Ascending aorta (tissue), 2 donors: ENCODE results near the gene TRAPPC5. TPM values are rescaled to one million over a fixed set of nuclear protein-coding genes. Genes with fewer than 3 reads are reported as not detected.

Experiments
- DNase-seq, 2 donors: peaks; one replicate each; pipeline ENCODE4 v3.0.0-alpha.2; 2019; ENCODE audit warnings: low spot score in 2 of 2
- H3K27ac ChIP-seq, 2 donors: fragments of 200-600 bp; sonication (generic); one replicate each; pipeline ENCODE4 v1.5.1; 2016 to 2017; ENCODE audit warnings: mild to moderate bottlenecking in 1 of 2
- H3K27me3 ChIP-seq: fragments of 200-600 bp; sonication (generic); one replicate; pipeline ENCODE4 v1.5.1; 2017
- H3K36me3 ChIP-seq, 2 donors: fragments of 200-600 bp; sonication (generic); one replicate each; pipeline ENCODE4 v1.5.1; 2016
- H3K4me1 ChIP-seq, 2 donors: fragments of 200-600 bp; sonication (generic); one replicate each; pipeline ENCODE4 v1.5.1; 2016 to 2017; ENCODE audit warnings: mild to moderate bottlenecking in 1 of 2
- H3K4me3 ChIP-seq, 2 donors: fragments of 200-600 bp; sonication (generic); one replicate each; pipeline ENCODE4 v1.5.1; 2016 to 2017; ENCODE audit warnings: mild to moderate bottlenecking in 1 of 2
- H3K9me3 ChIP-seq, 2 donors: fragments of 200-600 bp; sonication (generic); one replicate each; pipeline ENCODE4 v1.5.1; 2016
- intact Hi-C: fragments of 100-400 bp; cut with DNase I; formaldehyde crosslinking; loops from one replicate; pipeline ENCODE4 v1.15.1; 2023
- total RNA-seq: library from RNA; depleted of rRNA; stranded (reverse); fragments of >200 nt; gene quantifications from one replicate; pipeline ENCODE4 v1.1.0, GENCODE V29; 2016
- TF ChIP-seq, protein P1 (sequence below), 3 experiments: fragments of 200-600 bp in 2 of 3; fragments of 450-650 bp in 1 of 3; sonication (generic) in 2 of 3; IDR thresholded peaks; one replicate each; pipeline ENCODE4 v1.5.1; 2016 to 2019; ENCODE audit warnings: antibody characterized with exemption in 3 of 3, mild to moderate bottlenecking in 1 of 3, moderate library complexity in 1 of 3

The TRAPPC5 gene
- total RNA-seq, 1 donor from 2014 or later = 166 TPM

DNA sequence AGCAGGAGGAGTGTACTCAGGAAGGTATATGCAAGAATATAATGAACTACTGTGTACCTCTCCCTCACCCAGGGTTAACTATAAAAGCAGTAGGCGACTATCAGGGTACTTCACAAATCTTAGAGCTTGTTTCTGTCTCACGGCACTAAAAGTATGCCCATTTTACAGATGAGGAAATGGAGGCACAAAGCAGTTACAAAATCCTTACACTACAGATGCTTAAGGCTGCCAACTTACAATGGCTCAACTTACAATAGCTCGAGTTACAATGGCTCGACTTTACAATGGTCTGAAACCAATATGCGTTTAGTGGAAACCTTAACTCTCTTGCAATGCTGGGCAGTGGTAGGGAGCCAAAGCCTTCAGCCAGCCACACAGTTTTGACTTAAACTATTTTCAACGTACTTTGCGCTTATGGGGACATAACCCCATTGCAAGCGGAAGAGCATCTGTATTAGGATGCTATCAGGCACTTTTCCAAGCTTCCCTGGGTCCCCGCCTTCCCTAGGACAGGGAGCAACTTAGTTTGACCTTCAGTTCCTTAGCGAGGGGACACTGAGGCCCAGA lies 17.2 kb downstream of the TRAPPC5 start:
- Histone ChIP-seq H3K27me3 (no peaks in the 10 kb centered on the region), H3K36me3 (no peaks in the 10 kb centered on the region), H3K9me3 (no peaks in the 10 kb centered on the region), H3K27ac (no peak overlapping the region), H3K4me1 (no peaks in the 10 kb centered on the region), H3K4me3 (no peak overlapping the region)
- intact Hi-C loops = no loop called here
- TF ChIP-seq, protein P1, sequence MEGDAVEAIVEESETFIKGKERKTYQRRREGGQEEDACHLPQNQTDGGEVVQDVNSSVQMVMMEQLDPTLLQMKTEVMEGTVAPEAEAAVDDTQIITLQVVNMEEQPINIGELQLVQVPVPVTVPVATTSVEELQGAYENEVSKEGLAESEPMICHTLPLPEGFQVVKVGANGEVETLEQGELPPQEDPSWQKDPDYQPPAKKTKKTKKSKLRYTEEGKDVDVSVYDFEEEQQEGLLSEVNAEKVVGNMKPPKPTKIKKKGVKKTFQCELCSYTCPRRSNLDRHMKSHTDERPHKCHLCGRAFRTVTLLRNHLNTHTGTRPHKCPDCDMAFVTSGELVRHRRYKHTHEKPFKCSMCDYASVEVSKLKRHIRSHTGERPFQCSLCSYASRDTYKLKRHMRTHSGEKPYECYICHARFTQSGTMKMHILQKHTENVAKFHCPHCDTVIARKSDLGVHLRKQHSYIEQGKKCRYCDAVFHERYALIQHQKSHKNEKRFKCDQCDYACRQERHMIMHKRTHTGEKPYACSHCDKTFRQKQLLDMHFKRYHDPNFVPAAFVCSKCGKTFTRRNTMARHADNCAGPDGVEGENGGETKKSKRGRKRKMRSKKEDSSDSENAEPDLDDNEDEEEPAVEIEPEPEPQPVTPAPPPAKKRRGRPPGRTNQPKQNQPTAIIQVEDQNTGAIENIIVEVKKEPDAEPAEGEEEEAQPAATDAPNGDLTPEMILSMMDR (IDR thresholded peaks at IDR 0.05) = no peak
- DNase-seq = no peak

DNA sequence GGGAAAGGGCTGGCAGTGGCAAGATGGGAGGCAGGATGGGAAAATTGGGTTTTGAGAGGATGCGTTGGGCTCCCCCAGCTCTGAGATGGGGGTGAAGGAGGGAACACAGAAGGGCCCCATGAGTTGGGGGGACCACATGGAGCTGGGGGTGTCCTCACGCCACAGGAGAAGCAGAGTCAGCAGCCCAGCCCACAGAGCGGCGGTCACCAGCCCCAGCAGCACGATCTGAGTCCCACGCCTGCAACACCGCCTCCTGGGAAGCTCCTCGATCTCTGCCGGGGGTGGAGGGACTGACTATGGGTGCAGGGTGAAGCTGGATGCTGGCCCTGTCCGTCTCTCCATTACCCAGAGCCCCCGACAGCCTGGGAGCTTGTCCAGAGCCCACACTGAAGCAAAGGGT lies 17.9 kb downstream of the TRAPPC5 start:
- intact Hi-C loops = no loop called here
- H3K9me3 ChIP-seq = no peaks in the 10 kb centered on the region
- no peak for DNase-seq
- H3K4me3 ChIP-seq = no peak overlapping the region
- no peak overlapping the region for H3K27ac ChIP-seq
- no peaks in the 10 kb centered on the region for H3K27me3 ChIP-seq
- H3K36me3 ChIP-seq = no peaks in the 10 kb centered on the region
- TF ChIP-seq, protein P1 (IDR thresholded peaks at IDR 0.05) = no peak
- H3K4me1 ChIP-seq = no peaks in the 10 kb centered on the region

DNA sequence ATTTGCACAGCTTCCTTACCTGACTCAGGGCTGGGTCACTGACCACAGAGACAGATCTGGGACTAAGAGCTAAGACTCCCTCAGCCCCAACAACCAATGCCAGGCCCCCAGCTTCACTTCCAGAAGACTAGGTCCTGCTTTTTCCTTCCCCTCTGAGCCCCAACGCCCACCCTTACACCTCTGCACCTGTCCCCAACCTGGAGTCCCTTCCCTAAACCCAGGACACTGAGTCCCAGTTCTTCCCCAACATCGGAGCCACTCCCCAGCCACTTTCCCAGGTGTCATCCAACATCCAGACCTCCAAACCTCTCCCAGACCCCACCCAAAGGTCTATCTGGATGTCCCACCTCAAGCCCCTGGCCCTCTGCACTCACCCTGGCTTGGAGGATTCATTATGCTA lies 18.4 kb downstream of the TRAPPC5 start:
- Histone ChIP-seq H3K4me1 (no peaks in the 10 kb centered on the region), H3K27me3 (no peaks in the 10 kb centered on the region), H3K4me3 (no peak overlapping the region), H3K9me3 (no peaks in the 10 kb centered on the region), H3K27ac (no peak overlapping the region), H3K36me3 (no peaks in the 10 kb centered on the region)
- DNase-seq = no peak
- TF ChIP-seq, protein P1 (IDR thresholded peaks at IDR 0.05) = no peak
- intact Hi-C loops = no loop called here

DNA sequence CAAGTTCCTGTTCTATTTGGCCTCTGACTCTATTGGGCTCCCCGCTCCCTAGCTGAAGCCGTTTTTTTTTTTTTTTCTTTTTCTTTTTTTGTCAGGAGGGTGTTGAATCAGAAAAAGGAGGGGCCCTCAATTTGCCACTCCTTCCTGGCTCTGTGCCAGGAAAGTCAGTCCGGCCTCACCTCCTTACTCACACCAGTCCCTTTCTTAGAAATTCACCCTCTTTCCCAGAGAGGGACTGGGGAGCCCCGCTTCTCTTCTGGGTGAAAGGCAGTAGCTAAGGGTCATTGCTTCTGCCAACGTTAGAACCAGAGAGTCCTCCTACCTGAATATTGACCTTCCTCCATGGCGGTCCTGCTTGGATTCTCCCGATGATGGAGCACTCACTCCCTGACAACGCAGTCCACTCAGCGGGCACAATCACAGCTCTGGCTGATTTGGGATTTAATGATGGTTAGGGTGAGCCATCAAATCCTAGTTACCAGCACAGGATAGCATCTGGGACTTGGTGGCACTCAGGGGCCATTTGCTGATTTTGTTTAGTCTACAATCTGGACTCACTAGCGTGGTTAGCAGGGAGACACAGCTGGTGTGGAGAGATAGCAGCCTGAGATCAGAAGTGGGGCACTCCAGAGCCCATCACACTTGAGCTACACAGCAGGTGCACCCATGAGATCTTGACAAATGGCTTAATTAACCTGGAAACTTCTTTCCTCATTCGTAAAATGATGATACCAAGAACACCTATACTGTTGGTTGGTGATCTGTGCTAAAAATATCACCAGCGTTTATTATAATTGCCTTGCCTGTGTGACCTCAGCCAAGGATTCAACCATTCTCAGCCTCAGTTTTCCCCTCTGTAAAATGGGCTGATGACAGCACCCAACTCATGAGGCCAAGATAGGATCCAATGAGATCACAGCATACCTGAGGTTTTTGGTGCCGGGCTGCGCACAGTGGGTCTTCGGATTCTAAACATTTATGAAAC lies 19.1 kb downstream of the TRAPPC5 start:
- Histone ChIP-seq H3K27me3 (no peaks in the 10 kb centered on the region), H3K4me1 (no peaks in the 10 kb centered on the region), H3K9me3 (no peaks in the 10 kb centered on the region), H3K36me3 (no peaks in the 10 kb centered on the region), H3K27ac (no peak overlapping the region), H3K4me3 (no peak overlapping the region)
- no peak for DNase-seq
- TF ChIP-seq, protein P1 (IDR thresholded peaks at IDR 0.05) = no peak
- intact Hi-C loops = no loop called here

DNA sequence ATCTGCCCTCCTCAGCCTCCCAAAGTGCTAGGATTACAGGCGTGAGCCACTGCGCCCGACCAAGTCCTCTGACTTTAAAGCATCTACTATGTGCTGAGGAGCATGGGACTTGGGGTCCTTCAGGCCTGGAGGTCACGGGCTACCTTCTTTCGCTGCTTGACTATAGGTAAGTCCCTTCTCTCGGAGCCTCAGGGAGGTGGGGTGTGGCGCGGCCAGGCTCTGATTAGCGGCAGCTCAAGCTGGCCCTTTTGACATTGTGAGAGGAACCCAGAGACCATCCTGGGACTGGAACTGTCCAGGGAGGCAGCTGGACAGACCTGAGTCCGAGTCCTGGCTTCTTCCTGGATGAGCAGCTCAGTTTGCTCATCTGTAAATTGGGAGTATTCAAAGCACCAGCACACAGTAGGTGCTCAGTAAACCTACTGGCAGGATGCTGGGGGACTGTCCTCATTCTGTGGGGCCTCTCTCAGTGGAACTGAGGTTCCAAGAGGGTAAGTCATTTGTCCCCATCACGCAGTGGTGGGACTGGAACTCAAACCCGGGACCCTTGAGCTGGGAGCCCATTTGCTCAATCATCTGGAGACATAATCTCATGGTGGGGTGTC lies 20.5 kb downstream of the TRAPPC5 start:
- H3K27ac ChIP-seq = no peak overlapping the region
- intact Hi-C loops = no loop called here
- TF ChIP-seq, protein P1 (IDR thresholded peaks at IDR 0.05) = no peak
- DNase-seq = no peak
- H3K36me3 ChIP-seq = no peaks in the 10 kb centered on the region
- no peak overlapping the region for H3K4me3 ChIP-seq
- H3K9me3 ChIP-seq = no peaks in the 10 kb centered on the region
- no peaks in the 10 kb centered on the region for H3K4me1 ChIP-seq
- no peaks in the 10 kb centered on the region for H3K27me3 ChIP-seq
